HG03066 (cell line): ENCODE measurements around the gene DYDC2.

Experiments
- ATAC-seq: cut with Tn5 transposase; IDR thresholded peaks from one replicate; pipeline ENCODE4 v1.9.1; 2021; ENCODE audit warnings: low read depth; ENCODE audit not compliant: unreplicated experiment

Gene DYDC2

GRCh38 chr10:80365510-80365909 is 8.9 kb downstream of the DYDC2 start:
- no peak for ATAC-seq

DNA sequence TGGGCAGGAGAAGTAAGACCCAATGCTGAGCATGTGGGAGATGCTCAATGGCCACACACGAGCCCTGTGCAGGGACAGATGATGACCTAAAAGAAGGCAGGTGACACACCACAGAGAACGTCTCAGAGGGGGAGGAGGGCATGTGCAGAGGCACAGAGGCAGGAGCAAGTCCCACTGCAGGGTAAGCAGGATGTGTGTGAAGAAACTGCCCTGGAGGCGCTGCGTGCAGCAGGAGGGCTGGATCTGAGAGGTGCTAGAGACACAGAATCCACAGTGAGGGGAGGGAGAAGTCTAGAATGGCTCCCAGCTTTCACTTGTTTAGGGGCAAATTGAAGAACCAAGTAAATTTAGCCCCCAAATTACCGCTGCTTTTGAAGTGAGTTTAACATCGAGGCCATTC is 14.9 kb downstream of the DYDC2 start:
- no peak for ATAC-seq

- ATAC-seq = no peak
Observed at GRCh38 chr10:80372675-80373074, 16.1 kb downstream of the DYDC2 start.

DNA sequence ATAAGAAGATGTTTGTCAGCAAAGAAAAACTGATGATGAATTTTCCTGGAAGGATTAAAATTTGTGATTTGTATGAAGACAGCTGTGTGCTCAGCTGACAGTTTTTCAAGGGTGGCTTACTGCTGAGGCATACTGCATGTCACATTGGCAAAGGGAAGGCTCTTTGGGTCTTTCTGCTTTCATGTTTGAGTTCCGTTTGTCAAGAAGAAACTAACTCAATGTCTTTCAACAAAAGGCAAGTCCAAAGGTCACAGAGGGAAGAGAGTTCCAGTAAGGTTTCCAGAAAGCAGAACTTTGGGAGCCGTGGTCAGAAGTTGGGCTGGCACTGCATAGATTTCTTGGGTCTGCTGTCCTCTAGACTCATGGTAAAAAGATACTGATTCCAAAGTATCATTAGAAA is 16.9 kb downstream of the DYDC2 start:
- no peak for ATAC-seq

- no peak for ATAC-seq
Observed at GRCh38 chr10:80379701-80380100, 23.1 kb downstream of the DYDC2 start.

DNA sequence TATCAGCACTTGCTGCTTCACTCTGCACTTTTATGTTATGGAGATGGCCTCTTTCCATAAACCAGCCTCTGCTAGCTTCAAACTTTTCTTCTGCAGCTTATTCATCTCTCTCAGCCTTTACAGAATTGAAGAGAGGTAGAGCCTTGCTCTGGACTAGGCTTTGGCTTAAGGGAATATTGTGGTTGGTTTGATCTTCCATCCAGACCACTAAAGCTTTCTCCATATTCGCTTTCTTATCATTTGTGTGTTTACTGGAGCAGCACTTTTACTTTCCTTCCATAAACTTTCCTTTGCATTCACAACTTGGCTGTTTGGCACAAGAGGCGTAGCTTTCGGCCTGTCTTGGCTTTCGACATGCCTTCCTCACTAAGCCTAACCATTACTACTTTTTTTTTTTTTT is 23.6 kb downstream of the DYDC2 start:
- ATAC-seq = no peak

GRCh38 chr10:80382989-80383388 is 26.4 kb downstream of the DYDC2 start:
- ATAC-seq = no peak

DNA sequence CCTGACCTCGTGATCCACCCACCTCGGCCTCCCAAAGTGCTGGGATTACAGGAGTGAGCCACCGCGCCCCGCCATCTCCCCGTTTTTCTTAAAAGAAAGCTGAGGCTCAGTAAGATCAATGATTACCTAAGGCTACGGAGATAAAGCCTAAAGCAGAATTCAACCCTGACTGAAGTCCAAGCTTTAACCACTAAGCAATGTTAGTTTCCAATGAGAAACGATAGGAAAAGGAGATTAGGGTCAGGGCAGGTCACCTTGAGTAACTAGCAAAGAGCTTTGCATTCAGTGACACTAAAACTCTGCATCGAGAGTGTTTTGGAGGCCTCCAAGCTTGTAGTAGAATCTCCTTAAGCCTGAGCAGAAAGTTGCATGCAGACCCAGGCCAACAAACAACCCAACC is 34.2 kb downstream of the DYDC2 start:
- no peak for ATAC-seq

- ATAC-seq = no peak
Observed at GRCh38 chr10:80392250-80392649, 35.7 kb downstream of the DYDC2 start.

GRCh38 chr10:80394358-80394916 is 37.9 kb downstream of the DYDC2 start:
- no peak for ATAC-seq

GRCh38 chr10:80397014-80397413 is 40.4 kb downstream of the DYDC2 start:
- ATAC-seq = no peak

GRCh38 chr10:80400136-80400804 is 43.7 kb downstream of the DYDC2 start:
- no peak for ATAC-seq

GRCh38 chr10:80405035-80405434 is 48.5 kb downstream of the DYDC2 start:
- no peak for ATAC-seq

DNA sequence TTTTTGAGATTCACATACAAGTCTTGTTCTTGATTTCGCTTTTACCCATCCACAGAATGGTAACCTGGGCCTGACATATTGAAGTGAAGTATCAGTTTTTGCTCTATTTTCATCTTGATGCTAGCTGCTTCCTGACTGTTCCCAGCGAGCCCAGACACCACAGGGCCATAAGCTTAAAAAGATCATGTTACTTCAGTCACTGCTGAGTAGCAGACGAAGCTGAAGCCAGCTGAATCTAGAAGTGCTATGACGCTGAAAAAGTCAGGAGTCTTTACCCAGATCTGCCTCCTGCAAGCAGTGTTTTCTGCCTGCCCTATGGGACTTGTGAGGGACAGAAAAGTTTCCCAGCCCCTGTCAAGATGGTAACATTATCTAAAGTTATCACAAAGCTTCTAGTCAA is 49.0 kb downstream of the DYDC2 start:
- ATAC-seq = no peak

DNA sequence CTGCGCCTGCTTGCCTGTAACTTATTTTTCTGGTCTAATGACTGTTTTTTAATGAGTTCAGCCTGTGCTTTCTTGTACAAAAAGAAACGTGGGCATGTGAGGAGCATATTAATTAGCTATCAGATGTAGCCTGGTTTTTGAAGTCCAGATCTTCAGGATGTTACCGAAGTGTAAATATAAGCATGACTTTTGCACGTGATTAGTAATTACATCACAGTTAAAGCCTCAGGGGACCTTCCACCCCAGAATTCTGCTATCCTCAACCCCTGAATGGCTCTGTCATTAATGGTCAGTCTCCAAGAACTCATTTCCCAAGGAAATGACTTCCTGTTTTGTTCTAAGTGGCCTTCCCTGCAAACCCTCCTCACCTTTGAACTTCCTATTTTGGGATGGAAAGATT is 49.6 kb downstream of the DYDC2 start:
- ATAC-seq = no peak

DNA sequence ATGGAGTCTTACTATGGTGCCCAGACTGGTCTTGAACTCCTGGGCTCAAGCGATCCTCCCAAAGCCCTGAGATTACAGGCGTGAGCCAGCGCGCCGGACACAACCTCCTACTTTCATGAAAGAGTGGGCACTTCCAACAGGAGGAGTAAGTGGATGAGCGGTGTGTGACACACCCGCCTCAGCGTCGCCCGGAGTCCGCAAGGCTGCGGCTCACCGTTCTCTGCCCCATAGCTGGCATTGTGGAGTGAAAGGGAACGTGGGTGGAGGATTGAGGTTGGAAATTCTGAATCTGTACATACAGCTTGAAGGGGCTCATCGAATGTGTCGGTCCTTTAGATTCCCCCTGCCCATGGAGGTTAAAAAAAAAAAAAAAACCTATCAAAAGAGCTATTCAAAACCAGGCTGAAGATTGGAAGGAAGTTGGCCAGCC is 51.2 kb downstream of the DYDC2 start:
- peak; percentile 42 for ATAC-seq

DNA sequence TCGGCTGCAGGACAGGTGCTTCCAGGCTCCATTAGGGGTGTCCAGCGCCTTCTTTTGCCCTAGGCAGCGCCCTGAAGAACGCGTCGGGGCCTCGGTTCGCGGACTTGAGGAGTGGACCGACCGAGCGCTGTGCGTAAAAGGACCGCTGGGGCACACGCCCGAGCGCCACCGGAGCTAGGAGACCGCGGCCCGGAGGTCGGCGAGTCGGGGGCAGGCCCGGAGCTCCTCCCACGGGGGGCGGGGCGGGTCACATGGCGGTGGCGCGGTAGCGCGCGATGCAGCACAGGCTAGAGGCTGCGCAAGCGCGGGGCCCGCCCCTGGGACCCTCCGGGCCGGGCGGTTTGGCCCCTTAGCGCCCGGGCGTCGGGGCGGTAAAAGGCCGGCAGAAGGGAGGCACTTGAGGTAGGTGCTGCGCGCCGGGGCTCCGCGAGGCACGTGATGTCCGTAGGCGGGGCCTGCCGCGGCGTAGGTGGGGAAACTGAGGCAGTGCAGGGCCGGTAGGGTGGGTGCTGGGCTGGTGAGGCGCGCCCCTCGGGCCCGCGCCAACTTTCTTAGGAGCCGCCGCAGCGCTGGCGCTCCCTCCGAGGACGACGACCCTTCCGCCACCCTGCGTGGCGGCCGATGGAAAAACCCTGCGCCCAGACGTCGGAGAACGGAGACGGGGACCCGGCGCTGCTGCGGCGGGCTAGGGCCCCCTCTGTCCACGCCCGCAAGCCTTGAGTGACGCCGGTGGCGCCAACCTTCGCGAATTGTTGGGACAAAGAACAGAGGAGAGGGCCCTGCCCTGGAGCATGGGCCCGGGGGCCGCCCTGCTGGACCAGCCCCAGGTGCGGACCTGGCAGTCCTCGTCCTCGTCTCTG is 51.9 kb downstream of the DYDC2 start, which contains the start of gene PRXL2A:
Gene PRXL2A, plus strand, starts transcription at position 310 of the 860 bp plus-strand sequence. CDS start 11,917 bp downstream, outside the sequence.
- ATAC-seq = peak; percentile 90

DNA sequence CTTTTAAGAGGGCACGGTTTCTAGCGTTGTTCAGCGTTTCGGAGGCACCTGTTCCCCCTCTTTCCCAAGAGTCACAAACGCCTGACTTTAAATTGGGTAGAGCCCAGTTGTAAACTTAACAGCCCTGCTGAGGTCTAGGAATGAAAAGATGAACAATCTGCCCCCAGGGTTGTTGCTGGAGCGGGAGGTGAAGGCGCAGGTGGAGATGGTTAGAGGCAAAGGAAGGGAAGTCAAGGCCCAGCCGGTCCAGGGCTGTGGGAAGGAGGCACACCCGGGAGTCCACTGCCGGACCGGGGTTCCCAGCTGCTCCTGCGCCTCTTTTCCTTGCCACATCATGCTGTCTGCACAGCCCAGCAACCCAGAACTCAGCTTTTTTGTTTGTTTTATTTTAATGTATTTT is 52.5 kb downstream of the DYDC2 start:
- no peak for ATAC-seq

DNA sequence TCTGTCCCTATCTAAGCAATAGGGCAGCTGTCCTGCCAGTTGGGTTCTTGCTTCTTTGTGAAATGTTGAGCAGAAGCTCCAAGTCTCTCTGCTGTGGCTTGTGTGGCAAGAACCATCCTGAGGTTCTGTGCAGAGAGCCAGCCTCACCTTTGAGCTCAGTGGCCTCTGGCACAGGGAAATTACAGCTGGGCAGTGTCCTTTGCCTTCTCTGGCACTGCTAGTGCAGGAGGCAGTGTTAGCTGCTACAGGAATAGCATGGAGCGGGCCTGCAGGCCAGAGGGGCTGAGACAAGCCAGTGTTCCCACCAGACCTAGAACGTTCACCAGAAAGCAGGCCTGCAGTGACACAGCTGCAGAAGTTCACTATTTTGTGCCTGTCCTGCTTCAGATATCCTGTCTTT is 53.5 kb downstream of the DYDC2 start:
- ATAC-seq = no peak

DNA sequence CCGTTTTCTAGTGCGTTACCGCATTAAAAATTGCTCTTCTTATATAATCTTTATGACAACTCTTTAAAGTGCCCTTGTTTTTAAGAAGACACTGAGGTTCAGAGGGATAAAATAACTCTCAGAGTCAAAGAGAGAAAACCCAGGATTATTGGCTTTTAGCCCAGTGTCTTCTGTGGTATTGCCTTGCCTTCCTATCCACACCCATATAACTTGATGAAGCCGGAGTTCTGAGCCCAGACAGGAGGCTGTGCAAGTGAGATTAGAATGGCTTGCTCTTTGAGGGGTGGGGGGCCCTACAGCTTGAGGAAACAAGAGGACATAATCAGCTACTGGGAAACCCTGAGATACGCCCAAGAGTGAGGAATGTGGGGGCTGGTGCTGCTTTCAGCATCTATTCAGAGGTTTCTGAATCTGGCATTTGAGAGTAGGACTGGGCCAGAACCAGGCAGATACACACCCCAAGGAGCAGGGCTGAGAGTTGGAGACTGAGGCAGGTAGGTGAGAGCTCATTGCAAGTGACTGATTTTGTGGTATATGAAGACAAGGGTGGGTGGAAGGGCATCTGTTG is 54.1 kb downstream of the DYDC2 start:
- ATAC-seq = no peak

GRCh38 chr10:80411267-80411668 is 54.7 kb downstream of the DYDC2 start:
- no peak for ATAC-seq
